Kidney epithelial cell (primary cell): ENCODE results near the gene RASGRP3. TPM values are rescaled to one million over a fixed set of nuclear protein-coding genes. Genes with fewer than 3 reads are reported as not detected.

ENCODE experiments used
- DNase-seq: peaks from one replicate; pipeline ENCODE4 v3.0.0-alpha.2; 2010; ENCODE audit warnings: low read depth
- H3K27me3 ChIP-seq: 2 replicates; pipeline ENCODE4 v1.6.0; 2011; ENCODE audit warnings: low read length; ENCODE audit not compliant: control insufficient read depth, insufficient read depth
- H3K36me3 ChIP-seq: 2 replicates; pipeline ENCODE4 v1.5.1; 2011; ENCODE audit warnings: low read length; ENCODE audit not compliant: control insufficient read depth, insufficient read depth
- H3K4me3 ChIP-seq: 2 replicates; pipeline ENCODE4 v1.5.1; 2011; ENCODE audit warnings: low read depth, mild to moderate bottlenecking, control low read depth, low read length
- total RNA-seq: library from RNA; depleted of rRNA; stranded (reverse); fragments of >200 nt; gene quantifications from 2 replicates; pipeline ENCODE4 v1.2.3, GENCODE V29; 2015
- TF ChIP-seq, protein P1 (sequence below): IDR thresholded peaks from 2 replicates; pipeline ENCODE4 v1.5.1; 2011; ENCODE audit warnings: mild to moderate bottlenecking, moderate library complexity, low read length, control low read depth, inconsistent platforms; ENCODE audit not compliant: insufficient read depth, poor library complexity, severe bottlenecking

RASGRP3 gene
- total RNA-seq, 1 donor from 2014 or later, result 17.6 TPM

DNA sequence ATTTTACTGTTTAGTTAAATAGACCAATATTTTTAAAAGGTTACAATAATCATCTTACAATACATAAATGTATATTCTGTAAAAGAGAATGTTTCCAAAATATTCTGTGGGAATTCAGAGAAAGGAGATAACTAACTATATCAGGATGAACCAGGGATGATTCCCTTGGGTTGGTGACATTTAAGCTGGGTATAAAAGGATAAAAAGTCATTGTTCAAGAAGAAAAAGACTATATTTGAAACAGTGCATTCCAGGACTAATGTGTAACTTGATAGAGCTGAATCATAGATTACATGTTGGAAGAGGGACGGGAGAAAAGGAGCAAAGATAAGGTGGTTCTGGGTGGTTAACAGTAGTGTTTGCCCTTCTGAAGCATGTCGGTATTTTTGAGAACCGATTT lies 10.1 kb downstream of the RASGRP3 start:
- no peak overlapping the region for H3K4me3 ChIP-seq
- H3K36me3 ChIP-seq, result no peaks in the 10 kb centered on the region
- no peak for DNase-seq
- TF ChIP-seq, protein P1, sequence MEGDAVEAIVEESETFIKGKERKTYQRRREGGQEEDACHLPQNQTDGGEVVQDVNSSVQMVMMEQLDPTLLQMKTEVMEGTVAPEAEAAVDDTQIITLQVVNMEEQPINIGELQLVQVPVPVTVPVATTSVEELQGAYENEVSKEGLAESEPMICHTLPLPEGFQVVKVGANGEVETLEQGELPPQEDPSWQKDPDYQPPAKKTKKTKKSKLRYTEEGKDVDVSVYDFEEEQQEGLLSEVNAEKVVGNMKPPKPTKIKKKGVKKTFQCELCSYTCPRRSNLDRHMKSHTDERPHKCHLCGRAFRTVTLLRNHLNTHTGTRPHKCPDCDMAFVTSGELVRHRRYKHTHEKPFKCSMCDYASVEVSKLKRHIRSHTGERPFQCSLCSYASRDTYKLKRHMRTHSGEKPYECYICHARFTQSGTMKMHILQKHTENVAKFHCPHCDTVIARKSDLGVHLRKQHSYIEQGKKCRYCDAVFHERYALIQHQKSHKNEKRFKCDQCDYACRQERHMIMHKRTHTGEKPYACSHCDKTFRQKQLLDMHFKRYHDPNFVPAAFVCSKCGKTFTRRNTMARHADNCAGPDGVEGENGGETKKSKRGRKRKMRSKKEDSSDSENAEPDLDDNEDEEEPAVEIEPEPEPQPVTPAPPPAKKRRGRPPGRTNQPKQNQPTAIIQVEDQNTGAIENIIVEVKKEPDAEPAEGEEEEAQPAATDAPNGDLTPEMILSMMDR, result no peak
- H3K27me3 ChIP-seq, result no peaks in the 10 kb centered on the region

DNA sequence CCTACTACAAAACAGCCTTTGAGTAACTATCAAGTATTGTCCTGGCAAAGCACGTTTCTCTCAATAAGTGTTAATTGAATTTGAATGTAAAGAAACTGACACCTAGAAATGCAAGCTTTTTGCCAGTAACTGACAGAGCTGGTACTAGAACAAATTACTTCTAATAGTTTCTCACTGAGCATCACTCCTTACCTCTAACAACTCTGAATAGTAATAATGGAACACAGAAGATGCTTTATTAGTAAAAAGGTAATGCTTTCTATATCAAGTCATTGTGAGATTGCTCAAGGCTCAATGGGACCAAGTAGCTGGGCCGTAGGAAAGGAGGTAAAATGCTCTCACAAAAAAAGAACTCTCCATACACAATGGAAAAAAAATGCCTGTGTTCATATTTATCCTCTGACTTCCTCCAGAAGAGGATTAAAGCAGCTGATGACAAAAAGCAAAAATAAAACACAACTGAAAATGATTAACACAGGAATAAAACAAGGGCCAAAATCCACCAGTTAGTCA lies 11.8 kb downstream of the RASGRP3 start:
- DNase-seq, result no peak
- TF ChIP-seq, protein P1, result no peak
- no peak overlapping the region for H3K4me3 ChIP-seq
- H3K36me3 ChIP-seq, result no peaks in the 10 kb centered on the region
- H3K27me3 ChIP-seq, result no peaks in the 10 kb centered on the region

DNA sequence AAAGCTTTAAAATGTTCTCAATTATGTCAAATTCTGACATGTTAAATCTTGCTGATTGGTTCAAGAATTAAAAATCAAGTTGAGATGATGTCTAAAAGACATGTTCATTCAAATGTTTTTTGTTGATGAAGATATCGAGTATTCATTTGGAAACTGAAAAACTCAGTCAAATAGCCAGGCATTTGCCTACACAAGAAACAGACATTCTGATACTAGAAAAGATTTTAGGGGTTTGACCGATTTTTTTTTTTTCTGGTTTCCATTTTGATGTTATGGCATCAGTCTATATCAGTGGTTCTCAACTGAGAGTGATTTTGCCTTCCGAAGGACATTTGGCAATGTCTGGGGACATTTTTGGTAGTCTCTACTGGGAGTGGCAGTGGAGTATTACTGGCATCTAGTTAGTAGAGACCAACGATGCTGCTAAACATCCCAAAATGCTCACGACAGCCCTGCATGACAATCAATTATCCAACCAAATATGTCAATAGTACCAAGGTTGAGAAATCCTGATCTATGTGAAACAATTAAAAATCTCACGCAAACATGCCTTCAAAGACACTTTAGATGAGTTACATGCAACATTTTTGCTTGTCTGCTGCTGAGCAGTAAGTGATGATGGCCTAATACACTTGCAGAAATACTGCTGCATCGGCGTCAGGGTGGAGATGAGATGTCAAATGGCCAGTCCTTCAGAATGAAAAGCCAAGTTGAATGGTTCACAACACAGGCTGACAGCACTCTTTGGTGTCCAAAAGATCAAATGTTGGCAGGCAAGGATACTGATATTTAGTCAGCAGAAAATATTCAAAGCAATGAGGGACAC lies 12.5 kb downstream of the RASGRP3 start:
- H3K27me3 ChIP-seq, result no peaks in the 10 kb centered on the region
- no peaks in the 10 kb centered on the region for H3K36me3 ChIP-seq
- no peak overlapping the region for H3K4me3 ChIP-seq
- DNase-seq, result no peak
- TF ChIP-seq, protein P1, result no peak

DNA sequence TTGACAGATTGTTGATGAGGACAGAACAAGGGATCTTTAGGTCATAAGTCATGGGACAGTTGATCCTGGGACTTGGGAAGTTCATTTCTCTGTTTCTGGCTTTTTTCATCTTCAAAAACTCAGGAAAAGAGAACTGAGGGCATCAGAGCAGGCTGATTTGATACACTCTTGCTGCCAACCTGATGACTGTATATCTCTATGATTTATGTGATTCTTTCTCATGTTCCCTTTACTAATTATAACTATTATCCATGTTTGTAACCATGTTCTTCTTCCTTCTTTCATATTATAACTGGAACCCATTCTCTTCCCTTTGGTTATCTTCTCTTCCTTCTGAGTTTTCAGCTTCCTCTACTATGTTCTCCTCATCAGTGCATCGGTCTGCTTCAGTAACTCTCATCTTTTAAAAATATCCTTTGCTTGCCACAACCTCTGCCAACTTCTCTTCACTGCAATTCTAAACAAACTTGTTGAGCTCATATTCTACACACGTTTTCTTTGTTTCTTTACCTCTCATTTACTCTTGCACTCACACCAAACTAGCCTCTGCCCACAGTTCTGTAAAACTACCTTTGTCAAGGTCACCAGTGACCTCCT lies 13.5 kb downstream of the RASGRP3 start:
- no peak for DNase-seq
- TF ChIP-seq, protein P1, result no peak
- Histone ChIP-seq H3K27me3 (no peaks in the 10 kb centered on the region), H3K36me3 (no peaks in the 10 kb centered on the region), H3K4me3 (no peak overlapping the region)

DNA sequence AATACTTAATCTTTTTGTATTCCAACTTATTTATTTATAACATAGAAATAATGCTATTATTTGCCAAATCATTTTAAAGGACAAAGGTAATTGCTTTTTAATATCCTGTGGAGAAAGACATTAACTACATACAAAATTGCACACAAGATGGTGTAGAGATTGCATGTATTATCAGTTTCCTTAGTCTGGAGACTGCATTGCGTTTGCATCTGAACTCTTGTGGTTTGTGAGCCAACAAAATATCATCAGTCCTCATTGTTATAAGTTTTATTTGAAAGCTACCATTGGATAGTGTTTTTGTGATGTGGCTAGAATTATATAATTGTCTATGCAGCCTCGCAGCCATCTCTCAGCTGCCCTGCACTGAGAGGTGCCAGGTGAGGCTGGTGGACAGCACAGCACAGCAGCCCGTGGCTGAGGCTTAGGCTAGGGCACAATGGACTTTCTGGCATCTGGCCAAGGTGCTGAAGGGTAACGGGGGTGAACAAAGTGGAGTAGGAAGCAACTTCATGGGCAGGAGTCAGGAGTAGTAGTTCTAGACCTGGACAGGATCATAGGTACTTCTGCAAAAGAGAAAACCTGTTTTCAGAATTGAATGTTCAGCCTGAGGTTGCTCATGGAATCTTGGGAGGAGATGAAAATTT lies 15.1 kb downstream of the RASGRP3 start:
- Histone ChIP-seq H3K36me3 (no peaks in the 10 kb centered on the region), H3K27me3 (no peaks in the 10 kb centered on the region), H3K4me3 (no peak overlapping the region)
- TF ChIP-seq, protein P1, result no peak
- no peak for DNase-seq
